22Rv1 (cell line): ENCODE measurements around the gene LGI4.

Experiments
- H3K27ac ChIP-seq: fragments of 450-650 bp; 2 replicates; pipeline ENCODE4 v1.5.1; 2017
- CTCF ChIP-seq: fragments of 450-650 bp; IDR thresholded peaks from 2 replicates; pipeline ENCODE4 v1.5.1; 2017; ENCODE audit warnings: mild to moderate bottlenecking
- ZFX ChIP-seq: fragments of 450-650 bp; IDR thresholded peaks from 2 replicates; pipeline ENCODE4 v1.6.1; 2017; ENCODE audit warnings: antibody characterized with exemption, borderline replicate concordance

Gene LGI4

DNA sequence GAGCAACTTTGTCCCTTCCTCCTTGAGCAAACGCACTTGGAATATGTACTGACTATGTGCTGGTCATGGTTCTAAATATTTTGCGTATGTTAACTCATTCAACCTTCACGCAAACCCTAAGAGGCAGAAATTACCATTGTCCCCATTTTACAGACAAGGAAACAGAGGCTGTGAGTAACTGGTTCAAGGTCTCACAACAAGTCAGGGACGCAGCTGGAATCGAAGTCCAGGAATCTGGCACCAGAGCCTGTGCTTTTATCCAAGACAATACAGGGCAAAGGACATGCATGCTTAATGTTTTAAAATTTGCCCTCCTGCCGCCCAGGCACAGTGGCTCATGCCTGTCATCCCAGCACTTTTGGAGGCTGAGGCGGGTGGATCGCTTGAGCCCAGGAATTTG lies 24.7 kb upstream of the LGI4 start:
- no peak for TF ChIP-seq ZFX
- TF ChIP-seq CTCF: no peak
- H3K27ac ChIP-seq: no peak overlapping the region

DNA sequence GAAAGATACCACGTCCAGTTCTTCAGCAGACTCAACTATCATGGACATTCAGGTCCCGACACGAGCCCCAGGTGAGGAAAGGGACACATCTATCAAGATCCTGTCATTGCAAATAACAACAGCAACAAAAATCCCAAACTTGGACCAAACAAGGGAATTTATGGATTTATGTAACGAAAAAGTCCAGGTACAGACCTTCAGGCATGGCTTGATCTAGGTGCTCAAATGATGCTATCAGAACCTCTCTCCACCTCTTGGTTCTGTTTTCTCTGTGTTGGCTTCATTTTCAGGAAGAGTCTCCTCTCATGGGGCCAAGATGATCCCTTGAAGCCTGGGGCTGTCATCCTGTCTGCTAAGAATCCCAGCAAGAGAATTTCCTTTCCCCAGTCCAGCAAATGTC lies 22.6 kb upstream of the LGI4 start:
- TF ChIP-seq ZFX (no peak), CTCF (no peak)
- no peak overlapping the region for H3K27ac ChIP-seq

DNA sequence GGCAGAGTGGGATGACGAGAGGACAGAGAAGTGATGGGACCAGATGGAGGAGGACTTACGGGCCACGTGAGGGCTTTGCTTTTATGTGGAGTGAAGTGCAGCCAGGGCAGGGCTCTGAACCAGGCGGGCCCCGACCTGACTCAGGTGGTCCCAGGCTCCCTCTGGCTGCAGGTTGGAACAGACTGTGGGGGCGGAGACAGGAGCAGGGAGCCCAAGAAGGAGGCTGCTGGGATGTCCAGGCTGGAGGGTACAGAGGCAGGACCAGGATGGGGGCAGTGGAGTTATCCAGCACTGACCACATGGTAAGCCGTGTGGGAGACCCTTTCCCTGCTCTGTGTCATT lies 21.8 kb upstream of the LGI4 start:
- no peak overlapping the region for H3K27ac ChIP-seq
- no peak for TF ChIP-seq ZFX
- TF ChIP-seq CTCF: no peak

GRCh38 chr19:35155981-35156672 lies 21.3 kb upstream of the LGI4 start:
- no peak for TF ChIP-seq CTCF
- no peak for TF ChIP-seq ZFX
- no peak overlapping the region for H3K27ac ChIP-seq

DNA sequence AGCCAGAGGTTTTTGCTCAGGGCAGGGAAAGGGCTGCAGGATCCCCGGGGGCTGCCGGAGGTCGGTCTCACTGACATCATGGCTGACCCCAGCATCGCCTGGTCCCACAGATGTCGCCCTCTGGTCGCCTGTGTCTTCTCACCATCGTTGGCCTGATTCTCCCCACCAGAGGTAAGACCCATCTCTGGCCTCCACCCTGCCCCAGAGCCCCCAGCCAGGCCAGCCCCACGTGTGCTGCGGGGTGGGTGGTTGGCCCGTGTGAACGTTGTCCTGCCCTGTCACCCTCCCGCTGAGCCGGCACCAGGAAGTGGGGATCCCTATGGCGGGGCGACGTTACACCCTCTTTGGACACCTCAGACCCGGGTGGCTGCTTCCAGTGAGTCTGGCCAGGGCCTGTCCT lies 20.6 kb upstream of the LGI4 start:
- no peak overlapping the region for H3K27ac ChIP-seq
- TF ChIP-seq CTCF (no peak), ZFX (no peak)

DNA sequence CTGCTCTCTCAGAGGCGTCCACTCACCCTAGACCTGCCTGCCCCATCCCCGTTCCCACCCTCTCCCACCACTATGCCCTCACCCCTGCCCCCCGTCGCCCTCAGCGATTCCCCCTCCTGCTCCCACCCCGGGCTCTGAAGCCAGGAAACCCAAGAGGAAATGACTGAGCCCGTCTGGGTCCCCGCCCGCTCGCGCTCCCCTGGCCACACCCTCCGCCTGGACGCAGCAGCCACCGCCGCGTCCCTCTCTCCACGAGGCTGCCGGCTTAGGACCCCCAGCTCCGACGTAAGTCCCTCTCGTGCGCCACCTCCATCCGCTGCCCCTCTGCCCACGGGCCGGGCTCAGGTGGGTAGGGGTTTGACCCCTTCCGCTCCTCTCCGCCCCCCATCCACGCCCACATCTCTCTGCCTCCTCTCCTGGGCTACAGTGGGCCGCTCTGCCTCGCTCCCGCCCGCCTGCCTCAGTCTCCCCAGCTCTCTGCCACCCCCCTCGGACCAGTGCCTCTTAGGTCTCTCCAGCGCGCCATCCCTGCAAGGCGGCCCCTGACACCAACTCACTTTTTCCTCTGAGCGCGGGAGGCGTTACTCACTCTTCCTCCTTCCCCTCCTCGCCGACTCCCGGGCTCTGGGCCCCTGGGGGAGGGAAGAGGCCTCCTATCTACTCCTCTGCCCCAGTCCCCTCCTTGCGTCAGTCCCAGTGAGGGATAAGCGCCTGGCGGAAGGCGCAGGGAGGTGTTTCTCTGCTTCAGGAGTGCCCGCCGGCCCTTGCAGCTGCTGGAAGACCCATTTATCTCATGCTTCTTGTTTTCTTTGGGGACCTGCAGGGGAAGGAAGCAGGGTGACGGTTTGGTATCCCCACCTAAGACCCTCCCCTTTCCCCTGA lies 19.9 kb upstream of the LGI4 start, which contains the start of gene FXYD5:
Gene FXYD5, plus strand, starts transcription at position 211 of the 882 bp plus-strand sequence. CDS start 816 bp downstream, outside the sequence.
- TF ChIP-seq ZFX: no peak
- no peak for TF ChIP-seq CTCF
- no peak within 1 kb of the TSS for H3K27ac ChIP-seq
